Osteocyte (in vitro differentiated cells): ENCODE measurements around the gene SPEG. TPM values are rescaled to one million over a fixed set of nuclear protein-coding genes. Genes with fewer than 3 reads are reported as not detected.

Experiments
- DNase-seq: peaks from one replicate; pipeline ENCODE4 v3.0.0; 2021; ENCODE audit warnings: mixed read lengths; ENCODE audit not compliant: unreplicated experiment; ENCODE audit errors: extremely low spot score
- H3K27ac Mint-ChIP-seq: one replicate; pipeline ENCODE4 v1.8.0; 2021; ENCODE audit warnings: mild to moderate bottlenecking, mixed read lengths; ENCODE audit not compliant: unreplicated experiment
- H3K27me3 Mint-ChIP-seq: one replicate; pipeline ENCODE4 v1.8.0; 2021; ENCODE audit warnings: mixed read lengths; ENCODE audit not compliant: unreplicated experiment
- H3K36me3 Mint-ChIP-seq: one replicate; pipeline ENCODE4 v1.8.0; 2021; ENCODE audit warnings: mixed read lengths; ENCODE audit not compliant: unreplicated experiment
- H3K4me1 Mint-ChIP-seq: one replicate; pipeline ENCODE4 v1.8.0; 2021; ENCODE audit warnings: mixed read lengths; ENCODE audit not compliant: unreplicated experiment
- H3K4me3 Mint-ChIP-seq: one replicate; pipeline ENCODE4 v1.8.0; 2021; ENCODE audit warnings: mild to moderate bottlenecking, moderate library complexity, mixed read lengths; ENCODE audit not compliant: unreplicated experiment
- H3K9me3 Mint-ChIP-seq: one replicate; pipeline ENCODE4 v1.8.0; 2021; ENCODE audit warnings: mixed read lengths; ENCODE audit not compliant: unreplicated experiment
- total RNA-seq: library from RNA; stranded (reverse); gene quantifications from 2 replicates; pipeline ENCODE4 v1.2.1, GENCODE V29; 2021
- TF ChIP-seq, protein P1 (sequence below): fragments of 200-600 bp; sonication (generic); IDR thresholded peaks from 2 replicates; pipeline ENCODE4 v1.5.0; 2021; ENCODE audit warnings: antibody characterized with exemption, mild to moderate bottlenecking, moderate library complexity

Gene SPEG
- total RNA-seq, 1 donor from 2014 or later = 30.3 TPM

DNA sequence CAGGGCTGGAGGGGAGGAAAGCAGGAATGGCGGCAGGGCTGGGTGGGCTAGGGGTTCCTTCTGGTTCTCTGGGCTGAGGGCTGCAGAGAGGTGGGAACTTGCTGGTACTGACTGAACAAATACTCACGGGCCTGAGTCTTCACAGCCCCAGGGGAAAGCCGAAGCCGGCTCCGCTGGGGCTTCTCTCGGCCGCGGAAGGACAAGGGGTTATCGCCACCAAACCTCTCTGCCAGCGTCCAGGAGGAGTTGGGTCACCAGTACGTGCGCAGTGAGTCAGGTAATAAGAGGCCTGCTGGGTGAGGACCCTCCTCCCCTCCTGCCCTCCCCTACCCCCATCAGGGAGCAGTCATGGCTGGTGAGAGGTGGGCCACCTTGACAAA, 50.5 kb downstream of the SPEG start:
- Mint-ChIP-seq H3K4me1 (peaks cover 1% of the 10 kb centered on the region), H3K9me3 (no peaks in the 10 kb centered on the region), H3K27me3 (no peaks in the 10 kb centered on the region), H3K36me3 (peaks cover 6% of the 10 kb centered on the region), H3K4me3 (no peak overlapping the region), H3K27ac (no peak overlapping the region)
- TF ChIP-seq, protein P1, sequence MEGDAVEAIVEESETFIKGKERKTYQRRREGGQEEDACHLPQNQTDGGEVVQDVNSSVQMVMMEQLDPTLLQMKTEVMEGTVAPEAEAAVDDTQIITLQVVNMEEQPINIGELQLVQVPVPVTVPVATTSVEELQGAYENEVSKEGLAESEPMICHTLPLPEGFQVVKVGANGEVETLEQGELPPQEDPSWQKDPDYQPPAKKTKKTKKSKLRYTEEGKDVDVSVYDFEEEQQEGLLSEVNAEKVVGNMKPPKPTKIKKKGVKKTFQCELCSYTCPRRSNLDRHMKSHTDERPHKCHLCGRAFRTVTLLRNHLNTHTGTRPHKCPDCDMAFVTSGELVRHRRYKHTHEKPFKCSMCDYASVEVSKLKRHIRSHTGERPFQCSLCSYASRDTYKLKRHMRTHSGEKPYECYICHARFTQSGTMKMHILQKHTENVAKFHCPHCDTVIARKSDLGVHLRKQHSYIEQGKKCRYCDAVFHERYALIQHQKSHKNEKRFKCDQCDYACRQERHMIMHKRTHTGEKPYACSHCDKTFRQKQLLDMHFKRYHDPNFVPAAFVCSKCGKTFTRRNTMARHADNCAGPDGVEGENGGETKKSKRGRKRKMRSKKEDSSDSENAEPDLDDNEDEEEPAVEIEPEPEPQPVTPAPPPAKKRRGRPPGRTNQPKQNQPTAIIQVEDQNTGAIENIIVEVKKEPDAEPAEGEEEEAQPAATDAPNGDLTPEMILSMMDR = no peak
- DNase-seq = no peak

DNA sequence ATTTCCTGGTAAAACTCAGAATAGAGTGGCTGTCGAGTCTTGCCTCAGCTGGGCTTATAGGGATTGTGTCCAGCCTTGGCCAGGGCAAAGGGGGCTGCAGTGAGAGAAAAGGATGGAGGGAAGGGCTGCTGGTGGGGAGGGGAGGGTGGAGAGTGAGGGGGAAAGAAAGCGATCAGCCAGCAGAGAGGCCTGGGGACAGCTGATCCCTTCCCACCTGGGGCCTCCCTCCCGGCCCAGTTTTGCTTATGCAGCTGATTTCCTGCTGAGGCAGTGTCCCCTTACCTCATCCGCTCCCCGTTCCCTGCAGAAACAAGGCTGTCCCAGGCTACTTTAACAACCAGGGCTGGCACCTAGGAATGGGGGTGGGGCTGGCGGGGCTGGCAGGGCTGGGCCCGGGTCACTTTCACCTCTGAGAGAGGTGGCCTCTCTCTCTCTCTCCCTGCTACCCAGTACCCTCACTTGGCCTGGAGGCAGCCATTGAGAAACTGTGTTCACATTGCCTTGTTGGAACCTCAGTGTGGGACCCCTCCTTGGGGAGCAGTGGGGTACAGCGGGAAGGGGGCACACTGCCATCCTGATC, 51.8 kb downstream of the SPEG start:
- H3K27me3 Mint-ChIP-seq = no peaks in the 10 kb centered on the region
- no peaks in the 10 kb centered on the region for H3K9me3 Mint-ChIP-seq

DNA sequence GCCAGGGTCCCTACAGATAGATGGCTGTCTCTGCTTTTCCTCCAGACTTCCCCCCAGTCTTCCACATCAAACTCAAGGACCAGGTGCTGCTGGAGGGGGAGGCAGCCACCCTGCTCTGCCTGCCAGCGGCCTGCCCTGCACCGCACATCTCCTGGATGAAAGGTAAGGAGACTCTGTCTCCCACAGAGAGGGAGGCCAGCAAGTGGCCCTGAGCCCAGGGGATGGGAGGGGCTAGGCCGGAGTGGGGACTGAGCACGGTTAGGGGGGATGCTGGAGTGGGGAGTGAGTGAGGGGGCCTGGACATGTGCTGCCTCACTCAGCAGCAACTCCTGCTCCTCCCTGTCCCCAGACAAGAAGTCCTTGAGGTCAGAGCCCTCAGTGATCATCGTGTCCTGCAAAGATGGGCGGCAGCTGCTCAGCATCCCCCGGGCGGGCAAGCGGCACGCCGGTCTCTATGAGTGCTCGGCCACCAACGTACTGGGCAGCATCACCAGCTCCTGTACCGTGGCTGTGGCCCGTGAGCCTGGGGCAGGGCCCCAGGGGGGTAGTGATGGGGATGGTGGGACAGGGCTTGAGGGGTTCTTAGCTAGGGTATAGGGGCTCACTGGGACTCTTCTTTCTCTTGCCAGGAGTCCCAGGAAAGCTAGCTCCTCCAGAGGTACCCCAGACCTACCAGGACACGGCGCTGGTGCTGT, 53.7 kb downstream of the SPEG start:
- Mint-ChIP-seq H3K9me3 (no peaks in the 10 kb centered on the region), H3K36me3 (no peaks in the 10 kb centered on the region), H3K27me3 (no peaks in the 10 kb centered on the region), H3K27ac (no peak overlapping the region), H3K4me1 (peaks cover 1% of the 10 kb centered on the region), H3K4me3 (no peak overlapping the region)
- DNase-seq = no peak
- TF ChIP-seq, protein P1 = no peak

More for the DNA sequence above, 51.8 kb downstream of the SPEG start:
- DNase-seq = no peak
- TF ChIP-seq, protein P1 = no peak
- peaks cover 1% of the 10 kb centered on the region for H3K4me1 Mint-ChIP-seq
- no peak overlapping the region for H3K4me3 Mint-ChIP-seq
- H3K27ac Mint-ChIP-seq = no peak overlapping the region
- H3K36me3 Mint-ChIP-seq = peaks cover 3% of the 10 kb centered on the region

DNA sequence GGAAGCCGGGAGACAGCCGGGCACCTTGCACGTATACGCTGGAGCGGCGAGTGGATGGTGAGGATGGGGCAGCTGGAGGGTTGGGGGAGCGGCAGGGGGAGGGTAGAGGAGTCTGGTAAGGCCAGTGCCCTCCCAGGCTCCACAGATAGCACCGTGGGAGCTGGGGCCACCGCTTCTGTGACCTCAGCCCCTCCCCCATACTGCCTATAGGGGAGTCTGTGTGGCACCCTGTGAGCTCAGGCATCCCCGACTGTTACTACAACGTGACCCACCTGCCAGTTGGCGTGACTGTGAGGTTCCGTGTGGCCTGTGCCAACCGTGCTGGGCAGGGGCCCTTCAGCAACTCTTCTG, 54.2 kb downstream of the SPEG start:
- Mint-ChIP-seq H3K4me1 (peaks cover 1% of the 10 kb centered on the region), H3K27me3 (no peaks in the 10 kb centered on the region), H3K27ac (no peak overlapping the region), H3K4me3 (no peak overlapping the region), H3K36me3 (no peaks in the 10 kb centered on the region), H3K9me3 (no peaks in the 10 kb centered on the region)
- TF ChIP-seq, protein P1 = no peak
- DNase-seq = no peak

DNA sequence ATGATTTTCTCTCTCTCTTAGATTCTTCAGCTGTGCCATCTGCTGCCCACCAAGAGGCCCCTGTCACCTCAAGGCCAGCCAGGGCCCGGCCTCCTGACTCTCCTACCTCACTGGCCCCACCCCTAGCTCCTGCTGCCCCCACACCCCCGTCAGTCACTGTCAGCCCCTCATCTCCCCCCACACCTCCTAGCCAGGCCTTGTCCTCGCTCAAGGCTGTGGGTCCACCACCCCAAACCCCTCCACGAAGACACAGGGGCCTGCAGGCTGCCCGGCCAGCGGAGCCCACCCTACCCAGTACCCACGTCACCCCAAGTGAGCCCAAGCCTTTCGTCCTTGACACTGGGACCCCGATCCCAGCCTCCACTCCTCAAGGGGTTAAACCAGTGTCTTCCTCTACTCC, 54.7 kb downstream of the SPEG start:
- peaks cover under 1% of the 10 kb centered on the region for H3K4me1 Mint-ChIP-seq
- TF ChIP-seq, protein P1 = no peak
- no peak overlapping the region for H3K27ac Mint-ChIP-seq
- no peaks in the 10 kb centered on the region for H3K27me3 Mint-ChIP-seq
- no peaks in the 10 kb centered on the region for H3K9me3 Mint-ChIP-seq
- H3K36me3 Mint-ChIP-seq = no peaks in the 10 kb centered on the region
- no peak for DNase-seq
- no peak overlapping the region for H3K4me3 Mint-ChIP-seq
